A549 (cell line): ENCODE measurements around the gene SLC51A.

Source experiments
- CTCF ChIP-seq: fragments of >200 bp; sonication (Bioruptor Twin); formaldehyde crosslinking; IDR thresholded peaks from 3 replicates; pipeline ENCODE4 v1.5.1; 2016
- FOSL2 ChIP-seq, 2 experiments: fragments of 450-650 bp in 1 of 2; fragments of >200 bp in 1 of 2; sonication (Bioruptor Twin) in 1 of 2; formaldehyde crosslinking; IDR thresholded peaks; 2 replicates each; pipeline versions ENCODE4 v1.5.0 to v1.6.1; 2016 to 2020; ENCODE audit warnings: mild to moderate bottlenecking in 1 of 2, moderate library complexity in 1 of 2
- RCOR1 ChIP-seq: fragments of 150-350 bp; IDR thresholded peaks from 2 replicates; pipeline ENCODE4 v1.6.1; 2014; ENCODE audit warnings: antibody characterized with exemption, low read length, low read depth
- SMC3 ChIP-seq: fragments of >200 bp; sonication (Bioruptor Twin); formaldehyde crosslinking; IDR thresholded peaks from 3 replicates; pipeline ENCODE4 v1.6.1; 2018; ENCODE audit warnings: inconsistent platforms

GRCh38 chr3:196194542-196194915 lies 21.8 kb upstream of the SLC51A start:
- TF ChIP-seq CTCF (no peak), SMC3 (no peak), RCOR1 (no peak), FOSL2 (IDR thresholded peaks at IDR 0.05) (no peak), FOSL2 (CRISPR knock-in tag; IDR thresholded peaks at IDR 0.05) (no peak)
